Tibial nerve (tissue), 4 donors: Measurements from ENCODE around the gene FAM227A. TPM values are rescaled to one million over a fixed set of nuclear protein-coding genes. Genes with fewer than 3 reads are reported as not detected.

Source experiments
- DNase-seq, 2 donors: peaks; one replicate each; pipeline ENCODE4 v3.0.0-alpha.2; 2019; ENCODE audit warnings: low spot score in 2 of 2
- H3K27ac ChIP-seq, 4 donors: fragments of 200-600 bp; sonication (generic) in 3 of 4; one replicate each; pipeline ENCODE4 v1.5.1; 2017 to 2019; ENCODE audit warnings: mild to moderate bottlenecking in 1 of 4
- H3K27me3 ChIP-seq, 2 donors: fragments of 200-600 bp; sonication (generic) in 1 of 2; one replicate each; pipeline versions ENCODE4 v1.5.1 to v1.6.0; 2017 to 2019
- H3K36me3 ChIP-seq, 3 donors: fragments of 200-600 bp; sonication (generic); one replicate each; pipeline ENCODE4 v1.5.1; 2018 to 2019
- H3K4me1 ChIP-seq, 4 donors: fragments of 200-600 bp; sonication (generic) in 3 of 4; one replicate each; pipeline ENCODE4 v1.5.1; 2017 to 2019
- H3K4me3 ChIP-seq, 4 donors: fragments of 200-600 bp; sonication (generic) in 3 of 4; one replicate each; pipeline ENCODE4 v1.5.1; 2017 to 2019; ENCODE audit warnings: mild to moderate bottlenecking in 1 of 4, moderate library complexity in 1 of 4
- H3K9me3 ChIP-seq, 4 donors: fragments of 200-600 bp; sonication (generic) in 3 of 4; one replicate each; pipeline ENCODE4 v1.5.1; 2017 to 2019
- EP300 ChIP-seq, 2 donors: sonication (generic); formaldehyde crosslinking; IDR thresholded peaks; one replicate each; pipeline ENCODE4 v1.6.1; 2017; ENCODE audit warnings: antibody characterized with exemption in 2 of 2, mild to moderate bottlenecking in 1 of 2
- POLR2A ChIP-seq, 2 donors: fragments of 450-650 bp; IDR thresholded peaks; one replicate each; pipeline ENCODE4 v1.6.1; 2017; ENCODE audit warnings: antibody characterized with exemption in 2 of 2, mild to moderate bottlenecking in 2 of 2, moderate library complexity in 2 of 2
- WGBS, 2 donors: methylation state at CpG; one replicate each; pipeline ENCODE4 v1.1.5; 2018; 5-methylcytosine and 5-hydroxymethylcytosine counted together
- total RNA-seq, 4 donors: library from RNA; depleted of rRNA; stranded (reverse); fragments of >200 nt; gene quantifications; one replicate each; pipeline ENCODE4 v1.1.0, GENCODE V29; 2016
- TF ChIP-seq, protein P1 (sequence below), 5 experiments: fragments of 200-600 bp in 3 of 5; fragments of 450-650 bp in 2 of 5; sonication (generic) in 3 of 5; IDR thresholded peaks; one replicate each; pipeline ENCODE4 v1.5.1; 2016 to 2019; ENCODE audit warnings: antibody characterized with exemption in 5 of 5, mild to moderate bottlenecking in 3 of 5, moderate library complexity in 2 of 5

Gene FAM227A
- total RNA-seq, 4 donors from 2014 or later = 1.3 to 10.2 (median 6.7) TPM

DNA sequence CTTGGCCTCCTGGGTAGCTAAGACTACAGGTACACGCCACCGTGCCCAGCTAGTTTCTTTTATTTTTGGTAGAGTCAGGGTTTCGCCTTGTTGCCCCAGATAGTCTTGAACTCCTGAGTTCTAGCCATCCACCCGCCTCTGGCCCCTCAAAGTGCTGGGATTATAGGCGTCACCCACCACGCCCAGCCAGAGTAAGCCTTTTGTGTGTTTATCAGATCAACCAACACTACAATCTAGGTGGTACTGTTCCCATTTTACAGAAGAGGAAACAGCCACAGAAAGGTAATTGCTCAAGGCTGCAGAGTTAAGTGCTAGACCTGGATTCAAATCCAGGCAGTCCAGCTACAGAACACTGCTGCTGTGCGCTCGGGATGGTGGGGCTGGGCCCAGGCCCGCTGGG, 28.7 kb upstream of the FAM227A start:
- no peak overlapping the region for H3K4me3 ChIP-seq
- TF ChIP-seq POLR2A (IDR thresholded peaks at IDR 0.05) = no peak
- TF ChIP-seq, protein P1, sequence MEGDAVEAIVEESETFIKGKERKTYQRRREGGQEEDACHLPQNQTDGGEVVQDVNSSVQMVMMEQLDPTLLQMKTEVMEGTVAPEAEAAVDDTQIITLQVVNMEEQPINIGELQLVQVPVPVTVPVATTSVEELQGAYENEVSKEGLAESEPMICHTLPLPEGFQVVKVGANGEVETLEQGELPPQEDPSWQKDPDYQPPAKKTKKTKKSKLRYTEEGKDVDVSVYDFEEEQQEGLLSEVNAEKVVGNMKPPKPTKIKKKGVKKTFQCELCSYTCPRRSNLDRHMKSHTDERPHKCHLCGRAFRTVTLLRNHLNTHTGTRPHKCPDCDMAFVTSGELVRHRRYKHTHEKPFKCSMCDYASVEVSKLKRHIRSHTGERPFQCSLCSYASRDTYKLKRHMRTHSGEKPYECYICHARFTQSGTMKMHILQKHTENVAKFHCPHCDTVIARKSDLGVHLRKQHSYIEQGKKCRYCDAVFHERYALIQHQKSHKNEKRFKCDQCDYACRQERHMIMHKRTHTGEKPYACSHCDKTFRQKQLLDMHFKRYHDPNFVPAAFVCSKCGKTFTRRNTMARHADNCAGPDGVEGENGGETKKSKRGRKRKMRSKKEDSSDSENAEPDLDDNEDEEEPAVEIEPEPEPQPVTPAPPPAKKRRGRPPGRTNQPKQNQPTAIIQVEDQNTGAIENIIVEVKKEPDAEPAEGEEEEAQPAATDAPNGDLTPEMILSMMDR (IDR thresholded peaks at IDR 0.05) = no peak
- TF ChIP-seq EP300 (IDR thresholded peaks at IDR 0.05) = no peak
- H3K36me3 ChIP-seq = peaks cover 5 to 68% (median 9%) of the 10 kb centered on the region in 3 donors
- H3K27me3 ChIP-seq = no peaks in the 10 kb centered on the region
- H3K27ac ChIP-seq = no peak overlapping the region
- DNase-seq = no peak
- peaks cover 0 to 23% (median 5%) of the 10 kb centered on the region in 4 donors for H3K4me1 ChIP-seq
- no peaks in the 10 kb centered on the region for H3K9me3 ChIP-seq
- WGBS, 2 donors = 89% methylated on average over 9 of the region's 9 CpGs

DNA sequence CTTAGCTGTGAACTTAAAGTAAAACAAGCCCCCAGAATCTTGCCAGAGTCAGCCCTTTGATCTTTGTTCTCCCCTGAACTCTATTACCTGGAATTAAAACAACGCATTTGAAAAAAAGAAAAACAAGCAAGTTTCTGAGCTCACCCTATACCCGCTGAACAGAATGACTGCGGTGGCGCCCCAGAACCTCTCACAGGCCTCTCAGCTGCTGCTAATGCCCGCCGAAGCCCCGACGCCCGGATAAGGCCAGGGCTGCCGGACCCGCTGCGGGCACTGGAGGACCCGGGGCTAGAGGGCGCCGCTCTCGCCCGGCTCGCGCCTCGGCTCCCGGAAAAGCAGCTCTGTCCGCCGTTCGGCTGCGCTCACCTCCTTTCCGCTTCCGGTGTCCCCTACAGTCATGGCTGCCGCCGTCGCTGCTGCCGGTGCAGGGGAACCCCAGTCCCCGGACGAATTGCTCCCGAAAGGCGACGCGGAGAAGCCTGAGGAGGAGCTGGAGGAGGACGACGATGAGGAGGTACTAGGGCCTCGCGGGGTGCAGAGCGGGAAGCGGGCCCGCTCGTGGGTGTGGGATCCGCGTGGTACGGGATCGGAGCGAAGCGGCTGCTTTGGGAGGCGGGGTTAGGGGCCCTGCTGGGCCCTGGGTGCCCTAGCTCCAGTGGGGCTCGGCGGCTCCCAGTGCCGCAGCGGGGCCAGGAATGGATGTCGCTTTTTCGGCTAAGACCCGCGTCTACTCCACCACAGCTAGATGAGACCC, 25.6 kb upstream of the FAM227A start, which contains the start of gene TOMM22:
Gene TOMM22, plus strand, starts transcription at position 376 of the 754 bp plus-strand sequence. Its CDS starts 22 bp downstream, at position 398.
- DNase-seq = peak; percentile 61 to 79
- Histone ChIP-seq H3K36me3 (peaks cover 0 to 37% (median 0%) of the 10 kb centered on the region in 3 donors), H3K9me3 (no peaks in the 10 kb centered on the region), H3K4me3 (peak within 1 kb of the TSS; percentile 76 to 99 (median 80)), H3K27me3 (no peaks in the 10 kb centered on the region), H3K27ac (peak within 1 kb of the TSS in 3 of 4 donors; percentile 57 to 80 (median 76)), H3K4me1 (peaks cover 0 to 23% (median 5%) of the 10 kb centered on the region in 4 donors)
- 0 to 1% methylated on average over 39 to 41 of the region's 60 CpGs for WGBS, 2 donors
- TF ChIP-seq, protein P1 (IDR thresholded peaks at IDR 0.05) = peak in 4 of 5 experiments; percentile 52 to 84 (median 74)
- TF ChIP-seq EP300 (IDR thresholded peaks at IDR 0.05) = peak; percentile 88 to 95
- peak in 1 of 2 donors; percentile 64 for TF ChIP-seq POLR2A (IDR thresholded peaks at IDR 0.05)

DNA sequence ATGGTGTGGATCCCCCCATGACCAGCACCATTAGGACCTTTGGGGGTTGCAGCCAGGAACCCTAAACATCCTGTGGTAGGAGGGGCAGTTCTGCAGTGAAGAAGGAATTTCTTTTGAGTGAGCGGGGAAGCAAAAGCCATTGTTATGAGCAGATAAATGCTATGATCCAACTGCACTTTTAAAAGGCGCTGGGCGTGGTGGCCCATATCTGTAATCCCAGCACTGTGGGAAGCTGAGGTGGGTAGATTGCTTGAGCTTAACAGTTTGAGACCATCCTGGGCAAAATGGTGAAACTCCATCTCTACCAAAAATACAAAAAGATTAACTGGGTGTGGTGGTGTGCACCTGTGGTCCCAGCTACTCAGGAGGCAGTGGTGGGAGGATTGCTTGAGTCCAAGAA, 19.6 kb upstream of the FAM227A start:
- Histone ChIP-seq H3K27me3 (no peaks in the 10 kb centered on the region), H3K4me1 (no peaks in the 10 kb centered on the region), H3K4me3 (no peak overlapping the region), H3K27ac (no peak overlapping the region), H3K36me3 (peaks cover 0 to 33% (median 15%) of the 10 kb centered on the region in 3 donors), H3K9me3 (no peaks in the 10 kb centered on the region)
- 93 to 95% methylated on average over 3 of the region's 3 CpGs for WGBS, 2 donors
- no peak for DNase-seq
- TF ChIP-seq, protein P1 (IDR thresholded peaks at IDR 0.05) = no peak
- TF ChIP-seq EP300 (IDR thresholded peaks at IDR 0.05) (no peak), POLR2A (IDR thresholded peaks at IDR 0.05) (no peak)

DNA sequence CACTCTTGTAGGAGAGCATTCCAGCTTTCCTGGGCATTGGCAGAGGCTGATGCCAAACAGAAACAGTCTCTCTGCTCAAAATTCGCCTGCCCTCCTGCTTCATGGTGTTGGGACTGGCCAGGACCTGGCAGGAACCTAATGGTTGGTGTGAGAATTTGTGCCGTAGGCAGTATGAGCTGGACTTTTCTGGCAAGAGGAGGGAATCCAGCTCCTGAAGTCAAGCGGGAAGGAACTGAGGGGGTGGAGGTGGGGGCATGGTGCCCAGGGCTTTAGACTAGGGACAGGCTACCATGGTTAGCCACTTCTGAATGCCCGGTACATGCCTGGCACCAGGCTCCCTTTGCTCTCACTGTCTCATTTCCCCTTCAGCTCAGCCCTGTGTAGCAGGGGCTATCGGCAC, 18.7 kb upstream of the FAM227A start:
- TF ChIP-seq, protein P1 (IDR thresholded peaks at IDR 0.05) = no peak
- TF ChIP-seq EP300 (IDR thresholded peaks at IDR 0.05) (no peak), POLR2A (IDR thresholded peaks at IDR 0.05) (no peak)
- DNase-seq = no peak
- no peaks in the 10 kb centered on the region for H3K27me3 ChIP-seq
- 66 to 75% methylated on average over 5 of the region's 5 CpGs for WGBS, 2 donors
- peak overlapping the region in 1 of 4 donors; percentile 20 for H3K27ac ChIP-seq
- no peaks in the 10 kb centered on the region for H3K9me3 ChIP-seq
- H3K36me3 ChIP-seq = peaks cover 0 to 41% (median 15%) of the 10 kb centered on the region in 3 donors
- no peaks in the 10 kb centered on the region for H3K4me1 ChIP-seq
- no peak overlapping the region for H3K4me3 ChIP-seq
